IMR-90 (cell line): ENCODE results near the gene RSU1. TPM values are rescaled to one million over a fixed set of nuclear protein-coding genes. Genes with fewer than 3 reads are reported as not detected.

Experiments
- ATAC-seq: fragments of 200-7000 bp; cut with Tn5 transposase; 2 replicates; pipeline ENCODE4 v1.9.1; 2020; ENCODE audit warnings: low read depth, mild to moderate bottlenecking, moderate library complexity
- BruUV-seq: library from RNA; stranded (reverse); fragments of 400-500 nt; replicated peaks from 2 replicates; lab custom pipeline; 2021; lab: Mats Ljungman, UMichigan
- CTCF ChIA-PET: fragments of 300-600 bp; formaldehyde crosslinking; extraction: SDS; loops from one replicate; lab custom pipeline; 2021; ENCODE audit warnings: antibody characterized with exemption; lab: Yijun Ruan, JAX
- POLR2A ChIA-PET: fragments of 300-600 bp; sonication (Branson Sonifier 250); formaldehyde crosslinking; loops from one replicate; lab custom pipeline; 2022; ENCODE audit warnings: antibody characterized with exemption; ENCODE audit not compliant: unreplicated experiment; lab: Charles Lee
- DNase-seq: peaks from one replicate; pipeline ENCODE4 v3.0.0; 2013
- H2AFZ ChIP-seq: replicated peaks from 2 replicates; pipeline ENCODE3; 2013; ENCODE audit warnings: low read length, mild to moderate bottlenecking; ENCODE audit not compliant: poor library complexity
- H2AK5ac ChIP-seq: 2 replicates; pipeline ENCODE4 v1.6.1; 2013; ENCODE audit warnings: low read depth, low read length, inconsistent platforms
- H2AK9ac ChIP-seq: replicated peaks from 2 replicates; pipeline ENCODE3; 2013; ENCODE audit warnings: mild to moderate bottlenecking, low read depth, low read length, moderate library complexity; ENCODE audit not compliant: poor library complexity
- H2BK120ac ChIP-seq: 2 replicates; pipeline ENCODE4 v1.6.1; 2013; ENCODE audit warnings: low read depth, low read length, inconsistent platforms
- H2BK15ac ChIP-seq: 3 replicates; pipeline ENCODE4 v1.6.1; 2013; ENCODE audit warnings: low read depth, low read length, inconsistent platforms
- H2BK20ac ChIP-seq: 2 replicates; pipeline ENCODE4 v1.6.1; 2013; ENCODE audit warnings: low read depth, mild to moderate bottlenecking, inconsistent platforms, low read length, moderate library complexity
- H2BK5ac ChIP-seq: 2 replicates; pipeline ENCODE4 v1.6.1; 2013; ENCODE audit warnings: mild to moderate bottlenecking, low read depth, low read length, inconsistent platforms; ENCODE audit not compliant: poor library complexity, severe bottlenecking
- H3K14ac ChIP-seq: replicated peaks from 2 replicates; pipeline ENCODE4 v1.6.1; 2013; ENCODE audit warnings: low read depth, low read length, inconsistent platforms
- H3K18ac ChIP-seq: 2 replicates; pipeline ENCODE4 v1.6.1; 2013; ENCODE audit warnings: low read depth, low read length, control low read depth
- H3K23ac ChIP-seq: 2 replicates; pipeline ENCODE4 v1.6.1; 2013; ENCODE audit warnings: low read depth, low read length, inconsistent platforms
- H3K27ac ChIP-seq: 2 replicates; pipeline ENCODE4 v1.5.1; 2013; ENCODE audit warnings: mild to moderate bottlenecking, control low read depth, low read length; ENCODE audit not compliant: insufficient read depth
- H3K27me3 ChIP-seq: 2 replicates; pipeline ENCODE4 v1.6.1; 2013; ENCODE audit warnings: low read length; ENCODE audit not compliant: control insufficient read depth, insufficient read depth
- H3K36me3 ChIP-seq: 2 replicates; pipeline ENCODE4 v1.6.1; 2013; ENCODE audit warnings: low read length, mixed read lengths; ENCODE audit not compliant: control insufficient read depth, insufficient read depth
- H3K4ac ChIP-seq: 2 replicates; pipeline ENCODE4 v1.6.1; 2013; ENCODE audit warnings: low read depth, low read length, inconsistent platforms
- H3K4me1 ChIP-seq: 2 replicates; pipeline ENCODE4 v1.6.1; 2013; ENCODE audit warnings: low read length, mixed read lengths; ENCODE audit not compliant: control insufficient read depth, insufficient read depth
- H3K4me2 ChIP-seq: 2 replicates; pipeline ENCODE4 v1.6.1; 2013; ENCODE audit warnings: low read depth, mild to moderate bottlenecking, control low read depth, low read length, moderate library complexity
- H3K4me3 ChIP-seq: 2 replicates; pipeline ENCODE4 v1.5.1; 2013; ENCODE audit warnings: low read depth, mild to moderate bottlenecking, control low read depth, low read length, moderate library complexity; ENCODE audit not compliant: insufficient read depth
- H3K56ac ChIP-seq: 2 replicates; pipeline ENCODE4 v1.6.1; 2013; ENCODE audit warnings: low read length, inconsistent platforms; ENCODE audit not compliant: insufficient read depth; ENCODE audit errors: extremely low read depth
- H3K79me1 ChIP-seq, 2 experiments: 2 replicates each; pipeline ENCODE4 v1.6.1; 2013; ENCODE audit warnings: low read length in 2 of 2, inconsistent platforms in 1 of 2, low read depth in 1 of 2
- H3K9ac ChIP-seq: 2 replicates; pipeline ENCODE4 v1.6.1; 2013; ENCODE audit warnings: low read depth, low read length, control low read depth
- H3K9me1 ChIP-seq: 2 replicates; pipeline ENCODE4 v1.6.1; 2013; ENCODE audit warnings: low read length, inconsistent platforms; ENCODE audit not compliant: insufficient read depth
- H3K9me3 ChIP-seq: 2 replicates; pipeline ENCODE4 v1.6.1; 2013; ENCODE audit warnings: low read length; ENCODE audit not compliant: control insufficient read depth, insufficient read depth
- H4K20me1 ChIP-seq: 2 replicates; pipeline ENCODE4 v1.6.1; 2013; ENCODE audit warnings: low read length, inconsistent platforms; ENCODE audit not compliant: insufficient read depth
- H4K5ac ChIP-seq: 2 replicates; pipeline ENCODE4 v1.6.1; 2013; ENCODE audit warnings: mild to moderate bottlenecking, low read depth, low read length, control low read depth
- H4K8ac ChIP-seq, 2 experiments: 2 replicates each; pipeline ENCODE4 v1.6.1; 2013; ENCODE audit warnings: low read depth in 2 of 2, low read length in 2 of 2, control low read depth in 1 of 2, inconsistent platforms in 1 of 2
- H4K91ac ChIP-seq: 2 replicates; pipeline ENCODE4 v1.6.1; 2013; ENCODE audit warnings: low read depth, low read length, inconsistent platforms; ENCODE audit not compliant: insufficient read depth
- BHLHE40 ChIP-seq: fragments of 150-350 bp; IDR thresholded peaks from 2 replicates; pipeline ENCODE4 v1.6.1; 2016; ENCODE audit warnings: mild to moderate bottlenecking, low read depth, low read length
- CEBPB ChIP-seq: IDR thresholded peaks from 2 replicates; pipeline ENCODE4 v1.6.1; 2012; ENCODE audit warnings: low read depth, low read length, improper control_type of control experiment
- CHD1 ChIP-seq: IDR thresholded peaks from 2 replicates; pipeline ENCODE4 v1.6.1; 2012; ENCODE audit warnings: low read depth, low read length, improper control_type of control experiment
- ELK1 ChIP-seq: fragments of 150-350 bp; IDR thresholded peaks from 2 replicates; pipeline ENCODE4 v1.6.1; 2016; ENCODE audit warnings: low read depth, mild to moderate bottlenecking, low read length, moderate library complexity, borderline replicate concordance
- FOS ChIP-seq: fragments of 150-350 bp; IDR thresholded peaks from 2 replicates; pipeline ENCODE4 v1.6.1; 2016; ENCODE audit warnings: low read depth, low read length
- MAFK ChIP-seq: IDR thresholded peaks from 2 replicates; pipeline ENCODE4 v1.6.1; 2012; ENCODE audit warnings: low read depth, low read length, improper control_type of control experiment
- MAZ ChIP-seq: IDR thresholded peaks from 2 replicates; pipeline ENCODE4 v1.6.1; 2012; ENCODE audit warnings: low read depth, mild to moderate bottlenecking, low read length, improper control_type of control experiment, moderate library complexity, borderline replicate concordance
- MXI1 ChIP-seq: IDR thresholded peaks from 2 replicates; pipeline ENCODE4 v1.6.1; 2012; ENCODE audit warnings: low read depth, mild to moderate bottlenecking, low read length, moderate library complexity, borderline replicate concordance
- NFE2L2 ChIP-seq: fragments of 150-350 bp; IDR thresholded peaks from 2 replicates; pipeline ENCODE4 v1.6.1; 2016; ENCODE audit warnings: low read depth, mild to moderate bottlenecking, low read length
- POLR2A ChIP-seq: IDR thresholded peaks from 2 replicates; pipeline ENCODE4 v1.6.1; 2012; ENCODE audit warnings: mild to moderate bottlenecking, low read depth, low read length
- RAD21 ChIP-seq: IDR thresholded peaks from 2 replicates; pipeline ENCODE4 v1.6.1; 2012; ENCODE audit warnings: low read length, improper control_type of control experiment
- RCOR1 ChIP-seq: IDR thresholded peaks from 2 replicates; pipeline ENCODE4 v1.6.1; 2012; ENCODE audit warnings: mild to moderate bottlenecking, low read length, improper control_type of control experiment; ENCODE audit not compliant: insufficient replicate concordance
- RFX5 ChIP-seq: IDR thresholded peaks from 2 replicates; pipeline ENCODE4 v1.8.0; 2012; ENCODE audit warnings: low read depth, mild to moderate bottlenecking, low read length, moderate library complexity
- SMC3 ChIP-seq: fragments of 150-350 bp; IDR thresholded peaks from 2 replicates; pipeline ENCODE4 v1.6.1; 2016; ENCODE audit warnings: low read depth, mild to moderate bottlenecking, antibody characterized with exemption, low read length, moderate library complexity
- WGBS, 2 experiments: methylation state at CpG; one replicate each; pipeline versions ENCODE4 v1.1.5 to v1.1.7; 2013; ENCODE audit warnings: missing lambda C conversion rate in 2 of 2; ENCODE audit not compliant: insufficient read length in 1 of 2; ENCODE audit errors: extremely low coverage in 2 of 2; 5-methylcytosine and 5-hydroxymethylcytosine counted together
- dilution Hi-C: fragments of 300-500 bp; cut with HindIII; formaldehyde crosslinking; loops from one replicate; pipeline ENCODE4 v1.14.3; 2018; ENCODE audit warnings: low sequenced_read_pairs; ENCODE audit not compliant: unreplicated experiment
- in situ Hi-C: fragments of 300-500 bp; cut with MboI; formaldehyde crosslinking; loops from 3 replicates; pipeline ENCODE4 v1.14.3; 2019; ENCODE audit warnings: low sequenced_read_pairs, inconsistent platforms, mixed read lengths
- intact Hi-C: fragments of 100-400 bp; cut with micrococcal nuclease; formaldehyde crosslinking; loops from 2 replicates; pipeline ENCODE4 v1.10.0; 2022
- polyA plus RNA-seq, 3 experiments: library from polyadenylated mRNA; depleted of rRNA; stranded (reverse); fragments of >200 nt; gene quantifications; 2 replicates each; pipeline ENCODE4 v1.2.3, GENCODE V29; 2012; ENCODE audit warnings: low replicate concordance in 1 of 3
- total RNA-seq: library from RNA; depleted of rRNA; stranded (reverse); fragments of >200 nt; gene quantifications from 2 replicates; pipeline ENCODE4 v1.2.3, GENCODE V29; 2012
- TF ChIP-seq, protein P1 (sequence below): conservative IDR thresholded peaks from 2 replicates; pipeline ENCODE4 v1.5.1; 2012; ENCODE audit warnings: mild to moderate bottlenecking, low read depth, low read length, improper control_type of control experiment
- TF ChIP-seq, protein P2 (sequence below): fragments of 150-350 bp; IDR thresholded peaks from 2 replicates; pipeline ENCODE4 v1.6.1; 2017; ENCODE audit warnings: mild to moderate bottlenecking, antibody characterized with exemption, low read length, low read depth

The RSU1 gene
- total and polyA plus RNA-seq, 2 of the 4 experiments (the other 2 are of a cell fraction), result 134 to 148 TPM

DNA sequence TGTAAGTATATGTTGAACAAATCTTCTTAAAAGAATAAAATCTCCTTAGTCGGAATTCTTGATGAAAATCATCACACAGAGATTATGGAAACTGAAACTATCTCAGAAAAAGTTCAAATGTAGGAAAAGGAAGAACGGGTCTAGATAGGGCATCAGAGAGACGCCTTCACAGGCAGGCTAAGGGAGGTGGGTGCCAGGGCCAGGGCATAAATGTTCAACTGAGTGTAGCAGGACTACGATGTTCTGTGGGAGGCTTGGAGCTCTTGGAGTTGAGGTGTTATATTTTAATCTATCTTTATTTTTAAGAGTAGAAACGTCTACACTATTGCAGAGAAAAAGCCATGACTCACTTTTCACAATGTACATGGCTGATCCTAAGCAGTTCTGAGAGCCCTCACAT, 101.2 kb downstream of the RSU1 start:
- Histone ChIP-seq H4K20me1 (peaks cover under 1% of the 10 kb centered on the region; the same call in 1 of the 2 replicates), H3K9me3 (peaks cover 6% of the 10 kb centered on the region), H3K4me2 (no peak overlapping the region), H3K14ac (no peak overlapping the region), H3K27me3 (no peaks in the 10 kb centered on the region), H3K27ac (no peak overlapping the region), H3K9ac (no peak overlapping the region), H4K8ac (no peak overlapping the region), H3K4me3 (no peak overlapping the region), H3K36me3 (peaks cover 2% of the 10 kb centered on the region; the same call in 1 of the 2 replicates), H4K91ac (no peak overlapping the region), H3K56ac (no peak overlapping the region), H3K4ac (no peak overlapping the region), H3K79me1 (peaks cover 9 to 15% of the 10 kb centered on the region in 2 experiments), H4K5ac (no peak overlapping the region), H2BK20ac (no peak overlapping the region), H2BK120ac (no peak overlapping the region), H2AK9ac (no peak overlapping the region), H3K4me1 (no peaks in the 10 kb centered on the region), H3K23ac (no peak overlapping the region), H2BK15ac (no peak overlapping the region), H2AFZ (no peak overlapping the region), H3K18ac (no peak overlapping the region), H2BK5ac (no peak overlapping the region), H3K9me1 (peaks cover 8% of the 10 kb centered on the region; the same call in 1 of the 2 replicates), H2AK5ac (no peak overlapping the region)
- BruUV-seq, result no TSS peak
- ChIA-PET POLR2A (no interaction called here), CTCF (no interaction called here)
- in situ Hi-C loops, result no loop called here
- no peak for DNase-seq
- no peak for TF ChIP-seq SMC3
- no peak for TF ChIP-seq FOS
- TF ChIP-seq RCOR1, result no peak
- TF ChIP-seq POLR2A, result no peak
- no peak for TF ChIP-seq MAZ
- no peak for TF ChIP-seq NFE2L2
- TF ChIP-seq MAFK, result no peak
- no peak for TF ChIP-seq ELK1
- no peak for TF ChIP-seq RAD21
- TF ChIP-seq CEBPB, result no peak
- no peak for TF ChIP-seq BHLHE40
- TF ChIP-seq MXI1, result no peak
- TF ChIP-seq RFX5, result no peak
- TF ChIP-seq, protein P1, sequence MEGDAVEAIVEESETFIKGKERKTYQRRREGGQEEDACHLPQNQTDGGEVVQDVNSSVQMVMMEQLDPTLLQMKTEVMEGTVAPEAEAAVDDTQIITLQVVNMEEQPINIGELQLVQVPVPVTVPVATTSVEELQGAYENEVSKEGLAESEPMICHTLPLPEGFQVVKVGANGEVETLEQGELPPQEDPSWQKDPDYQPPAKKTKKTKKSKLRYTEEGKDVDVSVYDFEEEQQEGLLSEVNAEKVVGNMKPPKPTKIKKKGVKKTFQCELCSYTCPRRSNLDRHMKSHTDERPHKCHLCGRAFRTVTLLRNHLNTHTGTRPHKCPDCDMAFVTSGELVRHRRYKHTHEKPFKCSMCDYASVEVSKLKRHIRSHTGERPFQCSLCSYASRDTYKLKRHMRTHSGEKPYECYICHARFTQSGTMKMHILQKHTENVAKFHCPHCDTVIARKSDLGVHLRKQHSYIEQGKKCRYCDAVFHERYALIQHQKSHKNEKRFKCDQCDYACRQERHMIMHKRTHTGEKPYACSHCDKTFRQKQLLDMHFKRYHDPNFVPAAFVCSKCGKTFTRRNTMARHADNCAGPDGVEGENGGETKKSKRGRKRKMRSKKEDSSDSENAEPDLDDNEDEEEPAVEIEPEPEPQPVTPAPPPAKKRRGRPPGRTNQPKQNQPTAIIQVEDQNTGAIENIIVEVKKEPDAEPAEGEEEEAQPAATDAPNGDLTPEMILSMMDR, result no peak
- TF ChIP-seq, protein P2, sequence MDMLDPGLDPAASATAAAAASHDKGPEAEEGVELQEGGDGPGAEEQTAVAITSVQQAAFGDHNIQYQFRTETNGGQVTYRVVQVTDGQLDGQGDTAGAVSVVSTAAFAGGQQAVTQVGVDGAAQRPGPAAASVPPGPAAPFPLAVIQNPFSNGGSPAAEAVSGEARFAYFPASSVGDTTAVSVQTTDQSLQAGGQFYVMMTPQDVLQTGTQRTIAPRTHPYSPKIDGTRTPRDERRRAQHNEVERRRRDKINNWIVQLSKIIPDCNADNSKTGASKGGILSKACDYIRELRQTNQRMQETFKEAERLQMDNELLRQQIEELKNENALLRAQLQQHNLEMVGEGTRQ, result no peak
- no peak for TF ChIP-seq CHD1
- intact Hi-C loops, result no loop called here
- no peak for ATAC-seq
- dilution Hi-C loops, result no loop called here
- no CpG with 5 or more reads among the region's 5 CpGs for WGBS, 2 experiments
